Measurements from ENCODE around the gene LDLRAD4. TPM values are rescaled to one million over a fixed set of nuclear protein-coding genes. Genes with fewer than 3 reads are reported as not detected.

The LDLRAD4 gene
- total RNA-seq, 1 donor = under 0.01 TPM

DNA sequence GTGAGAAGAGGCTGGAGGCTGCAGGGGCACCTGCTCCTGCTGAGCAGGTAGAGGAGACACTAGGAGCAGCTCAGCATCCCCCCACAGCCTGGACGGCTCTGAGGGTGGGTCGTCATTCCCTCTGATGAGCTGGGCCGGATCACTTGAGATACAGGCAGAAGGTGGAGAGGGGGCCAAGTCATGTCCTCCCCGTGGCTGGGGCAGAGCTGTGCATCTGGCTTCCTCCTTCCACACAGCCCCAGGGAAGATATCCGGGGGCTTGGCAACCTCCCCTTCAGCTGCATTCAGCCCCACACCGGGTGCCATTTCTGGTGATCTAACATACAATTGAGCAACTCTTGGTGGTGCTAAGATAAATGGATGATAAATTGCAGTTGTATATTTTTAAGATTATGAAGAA is 236.9 kb downstream of the LDLRAD4 start:
- Histone ChIP-seq H3K36me3 (ENCODE audit: insufficient read depth, low read length) (no peaks in the 10 kb centered on the region), H3K9me3 (ENCODE audit: low read depth, low read length) (no peaks in the 10 kb centered on the region), H3K4me3 (ENCODE audit: insufficient read depth, low read length) (no peak overlapping the region), H3K4me2 (ENCODE audit: insufficient read depth, low read length) (no peak overlapping the region), H3K79me2 (ENCODE audit: insufficient read depth, low read length) (no peaks in the 10 kb centered on the region), H3K27me3 (ENCODE audit: insufficient read depth, low read length) (no peaks in the 10 kb centered on the region), H3K27ac (ENCODE audit: low read depth, low read length) (no peak overlapping the region), H3K4me1 (ENCODE audit: insufficient read depth, low read length) (no peaks in the 10 kb centered on the region), H4K20me1 (ENCODE audit: insufficient read depth, low read length) (no peaks in the 10 kb centered on the region), H2AFZ (ENCODE audit: low read length) (no peak overlapping the region)
- TF ChIP-seq, protein P1, sequence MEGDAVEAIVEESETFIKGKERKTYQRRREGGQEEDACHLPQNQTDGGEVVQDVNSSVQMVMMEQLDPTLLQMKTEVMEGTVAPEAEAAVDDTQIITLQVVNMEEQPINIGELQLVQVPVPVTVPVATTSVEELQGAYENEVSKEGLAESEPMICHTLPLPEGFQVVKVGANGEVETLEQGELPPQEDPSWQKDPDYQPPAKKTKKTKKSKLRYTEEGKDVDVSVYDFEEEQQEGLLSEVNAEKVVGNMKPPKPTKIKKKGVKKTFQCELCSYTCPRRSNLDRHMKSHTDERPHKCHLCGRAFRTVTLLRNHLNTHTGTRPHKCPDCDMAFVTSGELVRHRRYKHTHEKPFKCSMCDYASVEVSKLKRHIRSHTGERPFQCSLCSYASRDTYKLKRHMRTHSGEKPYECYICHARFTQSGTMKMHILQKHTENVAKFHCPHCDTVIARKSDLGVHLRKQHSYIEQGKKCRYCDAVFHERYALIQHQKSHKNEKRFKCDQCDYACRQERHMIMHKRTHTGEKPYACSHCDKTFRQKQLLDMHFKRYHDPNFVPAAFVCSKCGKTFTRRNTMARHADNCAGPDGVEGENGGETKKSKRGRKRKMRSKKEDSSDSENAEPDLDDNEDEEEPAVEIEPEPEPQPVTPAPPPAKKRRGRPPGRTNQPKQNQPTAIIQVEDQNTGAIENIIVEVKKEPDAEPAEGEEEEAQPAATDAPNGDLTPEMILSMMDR (IDR thresholded peaks at IDR 0.05; ENCODE audit: extremely low read depth, low read depth, low read length) = no peak
- DNase-seq (ENCODE audit: insufficient read length, low spot score, missing footprints) = no peak

DNA sequence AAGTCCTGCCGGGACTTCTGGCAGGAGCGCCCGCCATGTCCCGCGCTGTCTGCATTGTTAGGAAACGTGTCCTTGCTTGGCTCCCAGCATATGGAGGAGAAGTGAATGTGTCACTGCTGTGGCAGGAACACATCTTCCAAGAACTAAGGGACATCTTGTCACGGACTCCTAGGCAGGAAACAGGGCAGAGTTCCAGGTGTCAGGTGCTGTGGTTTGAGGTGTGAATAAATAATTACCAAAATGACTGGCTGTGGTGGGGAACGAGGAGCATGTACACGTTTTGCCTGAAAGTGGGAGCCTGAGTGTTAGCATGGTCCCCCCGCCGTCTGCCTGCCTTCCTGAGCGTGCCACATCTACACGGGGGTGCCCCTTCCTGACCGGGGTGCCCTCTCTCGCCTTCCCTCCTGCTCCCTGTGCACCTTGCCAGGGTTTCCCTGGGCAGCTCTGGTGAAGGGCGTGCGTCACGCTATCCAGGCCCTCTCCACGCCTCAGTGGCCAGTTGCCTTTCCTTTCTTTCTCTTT is 237.5 kb downstream of the LDLRAD4 start:
- Histone ChIP-seq H2AFZ (ENCODE audit: low read length) (no peak overlapping the region), H3K4me1 (ENCODE audit: insufficient read depth, low read length) (no peaks in the 10 kb centered on the region), H3K4me3 (ENCODE audit: insufficient read depth, low read length) (no peak overlapping the region), H3K36me3 (ENCODE audit: insufficient read depth, low read length) (no peaks in the 10 kb centered on the region), H3K27me3 (ENCODE audit: insufficient read depth, low read length) (no peaks in the 10 kb centered on the region), H3K9me3 (ENCODE audit: low read depth, low read length) (no peaks in the 10 kb centered on the region), H3K27ac (ENCODE audit: low read depth, low read length) (no peak overlapping the region), H4K20me1 (ENCODE audit: insufficient read depth, low read length) (no peaks in the 10 kb centered on the region), H3K4me2 (ENCODE audit: insufficient read depth, low read length) (no peak overlapping the region), H3K79me2 (ENCODE audit: insufficient read depth, low read length) (no peaks in the 10 kb centered on the region)
- TF ChIP-seq, protein P1 (IDR thresholded peaks at IDR 0.05; ENCODE audit: extremely low read depth, low read depth, low read length) = no peak
- DNase-seq (ENCODE audit: insufficient read length, low spot score, missing footprints) = no peak

DNA sequence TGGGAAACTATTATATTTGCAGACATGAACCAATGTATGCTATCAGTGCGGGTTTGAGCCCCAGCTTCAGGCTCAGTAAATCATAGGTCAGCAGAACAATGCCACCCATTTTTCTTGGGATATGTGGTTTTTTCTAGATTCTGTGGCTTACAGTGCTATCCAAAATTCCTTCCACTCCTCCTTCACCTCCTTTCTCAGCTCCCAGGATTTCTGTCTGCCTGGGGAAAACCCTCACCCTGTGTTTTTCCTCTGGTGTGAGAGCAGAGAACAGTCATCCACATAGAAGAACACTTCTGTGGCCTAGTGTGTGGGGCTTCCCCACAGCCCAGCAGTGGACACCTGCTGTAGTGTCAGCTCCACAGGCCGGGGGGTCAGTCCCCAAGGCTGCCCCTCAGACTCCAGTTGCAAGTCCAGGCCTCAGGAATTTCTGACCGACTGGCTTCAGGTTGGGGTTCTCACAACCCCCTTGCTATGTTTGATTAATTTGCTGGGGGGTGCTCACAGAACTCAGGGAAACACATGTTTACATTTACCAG is 238.2 kb downstream of the LDLRAD4 start:
- no peaks in the 10 kb centered on the region for H4K20me1 ChIP-seq (ENCODE audit: insufficient read depth, low read length)
- no peaks in the 10 kb centered on the region for H3K27me3 ChIP-seq (ENCODE audit: insufficient read depth, low read length)
- H3K36me3 ChIP-seq (ENCODE audit: insufficient read depth, low read length) = no peaks in the 10 kb centered on the region
- H3K27ac ChIP-seq (ENCODE audit: low read depth, low read length) = no peak overlapping the region
- H3K79me2 ChIP-seq (ENCODE audit: insufficient read depth, low read length) = no peaks in the 10 kb centered on the region
- TF ChIP-seq, protein P1 (IDR thresholded peaks at IDR 0.05; ENCODE audit: extremely low read depth, low read depth, low read length) = no peak
- H3K9me3 ChIP-seq (ENCODE audit: low read depth, low read length) = no peaks in the 10 kb centered on the region
- no peaks in the 10 kb centered on the region for H3K4me1 ChIP-seq (ENCODE audit: insufficient read depth, low read length)
- H3K4me2 ChIP-seq (ENCODE audit: insufficient read depth, low read length) = no peak overlapping the region
- H2AFZ ChIP-seq (ENCODE audit: low read length) = no peak overlapping the region
- no peak overlapping the region for H3K4me3 ChIP-seq (ENCODE audit: insufficient read depth, low read length)
- DNase-seq (ENCODE audit: insufficient read length, low spot score, missing footprints) = no peak

DNA sequence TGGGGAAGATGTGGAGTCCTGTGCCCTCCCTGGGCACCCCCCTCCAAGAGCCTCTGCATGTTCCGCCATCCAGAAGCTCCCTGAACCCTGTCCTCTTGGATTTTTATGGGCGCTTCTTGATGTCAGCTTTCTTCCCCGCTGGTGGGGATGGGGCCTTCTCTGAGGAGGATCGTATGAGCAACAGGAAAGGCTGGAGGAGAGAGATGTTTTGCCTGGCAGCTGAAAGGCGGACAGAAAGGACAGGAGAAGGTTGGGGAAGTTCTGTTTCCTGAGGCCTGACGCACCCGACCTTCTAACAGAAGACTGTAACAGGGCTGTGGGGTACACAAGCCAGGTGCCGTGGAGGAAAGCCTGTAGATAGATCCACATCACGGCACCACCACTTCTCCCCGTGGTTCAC is 238.8 kb downstream of the LDLRAD4 start:
- DNase-seq (ENCODE audit: insufficient read length, low spot score, missing footprints) = peak; percentile 61
- Histone ChIP-seq H4K20me1 (ENCODE audit: insufficient read depth, low read length) (no peaks in the 10 kb centered on the region), H3K9me3 (ENCODE audit: low read depth, low read length) (no peaks in the 10 kb centered on the region), H3K27ac (ENCODE audit: low read depth, low read length) (no peak overlapping the region), H3K4me3 (ENCODE audit: insufficient read depth, low read length) (no peak overlapping the region), H3K4me2 (ENCODE audit: insufficient read depth, low read length) (no peak overlapping the region), H3K36me3 (ENCODE audit: insufficient read depth, low read length) (no peaks in the 10 kb centered on the region), H2AFZ (ENCODE audit: low read length) (no peak overlapping the region), H3K27me3 (ENCODE audit: insufficient read depth, low read length) (no peaks in the 10 kb centered on the region), H3K79me2 (ENCODE audit: insufficient read depth, low read length) (no peaks in the 10 kb centered on the region), H3K4me1 (ENCODE audit: insufficient read depth, low read length) (no peaks in the 10 kb centered on the region)
- TF ChIP-seq, protein P1 (IDR thresholded peaks at IDR 0.05; ENCODE audit: extremely low read depth, low read depth, low read length) = no peak
